HG03159 (cell line): Measurements from ENCODE around the gene RPN1.

Experiments used
- ATAC-seq: cut with Tn5 transposase; IDR thresholded peaks from one replicate; pipeline ENCODE4 v1.9.1; 2021; ENCODE audit warnings: mild to moderate bottlenecking, moderate library complexity; ENCODE audit not compliant: unreplicated experiment

The RPN1 gene

DNA sequence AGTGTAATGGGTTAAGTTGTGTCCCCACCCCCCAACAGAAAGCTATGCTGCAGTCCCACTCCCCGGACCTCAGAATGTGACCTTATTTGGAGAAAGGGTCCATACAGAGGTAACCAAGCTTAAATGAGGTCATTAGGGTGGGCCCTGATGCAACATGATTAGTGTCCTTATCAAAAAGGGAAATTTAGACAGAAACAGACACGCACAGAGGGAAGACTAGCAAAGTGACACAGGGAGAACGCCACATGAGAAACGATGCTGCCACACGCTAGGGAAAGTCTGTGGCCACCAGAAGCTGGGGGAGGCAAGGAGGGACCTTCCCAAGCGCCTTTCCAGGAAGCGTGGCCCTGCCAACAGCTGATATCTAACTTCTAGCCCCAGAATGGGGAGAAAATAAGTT is 65.4 kb downstream of the RPN1 start:
- ATAC-seq = no peak

DNA sequence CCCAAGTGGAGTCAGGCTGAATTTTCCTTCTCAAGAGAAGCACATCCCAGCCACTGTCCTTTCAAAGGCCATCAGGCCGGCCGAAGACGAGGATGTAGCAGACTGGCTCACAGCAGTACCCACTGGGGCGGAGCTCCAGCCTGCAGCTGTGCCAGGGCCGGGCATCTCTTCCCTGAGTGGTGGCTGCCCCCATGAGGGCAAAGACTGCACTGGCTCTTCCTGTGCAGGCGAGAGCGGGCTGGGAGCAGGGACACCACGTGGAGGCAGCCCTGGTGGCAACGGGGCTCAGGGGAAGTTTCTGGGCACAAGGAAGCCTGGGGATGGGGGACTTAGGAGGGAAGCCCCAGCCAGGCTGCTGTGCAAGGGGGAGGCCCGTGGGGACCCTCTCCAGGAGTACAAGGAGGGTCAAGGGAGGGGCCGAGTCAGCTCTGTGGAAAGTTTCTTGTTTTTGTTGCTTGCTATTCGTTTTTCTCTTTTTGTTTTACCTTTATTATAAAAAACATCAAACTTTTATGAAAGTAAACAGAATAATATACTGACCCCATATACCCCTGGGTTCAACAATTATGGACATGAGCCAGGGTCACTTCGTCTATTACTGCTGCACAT is 66.1 kb downstream of the RPN1 start:
- ATAC-seq = no peak

DNA sequence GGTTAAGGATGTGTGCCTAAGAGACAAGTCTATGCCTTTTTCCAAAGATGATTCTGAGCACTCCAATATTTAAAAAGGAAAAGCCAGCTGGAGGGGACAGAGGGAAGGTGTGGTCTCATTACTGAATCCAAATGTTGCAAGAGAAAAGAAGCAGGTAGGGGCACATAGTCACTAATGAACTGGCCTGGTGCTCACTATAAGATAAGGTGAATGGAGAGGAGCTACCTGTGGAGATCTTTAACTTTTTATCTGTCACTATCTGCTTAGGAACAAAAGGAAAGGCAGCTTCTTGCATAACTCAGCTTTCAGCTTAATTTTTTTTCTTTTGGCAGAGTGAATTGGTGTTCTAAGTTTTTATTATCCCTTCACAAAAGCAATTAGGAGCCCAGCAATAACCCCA is 69.1 kb downstream of the RPN1 start:
- no peak for ATAC-seq

DNA sequence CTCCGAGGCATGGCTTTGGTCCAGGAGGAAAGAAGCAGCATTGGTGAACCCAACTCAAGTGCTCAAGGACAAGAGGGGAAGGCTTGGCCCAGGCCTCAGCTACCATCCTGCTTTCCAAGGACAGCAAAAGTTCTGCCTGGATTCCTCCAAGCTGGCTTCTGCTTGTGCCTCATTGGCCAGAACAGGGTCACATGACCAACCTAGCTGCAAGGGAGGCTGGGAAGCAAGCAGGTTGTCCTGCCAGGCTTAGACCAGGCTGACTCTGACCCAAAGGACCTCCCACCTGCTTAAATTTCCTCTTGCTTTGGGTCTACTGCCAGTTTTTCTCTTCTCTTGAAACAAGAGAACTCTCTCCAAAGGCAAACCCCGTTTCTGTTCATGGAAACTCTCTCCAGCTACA is 70.7 kb downstream of the RPN1 start:
- no peak for ATAC-seq

DNA sequence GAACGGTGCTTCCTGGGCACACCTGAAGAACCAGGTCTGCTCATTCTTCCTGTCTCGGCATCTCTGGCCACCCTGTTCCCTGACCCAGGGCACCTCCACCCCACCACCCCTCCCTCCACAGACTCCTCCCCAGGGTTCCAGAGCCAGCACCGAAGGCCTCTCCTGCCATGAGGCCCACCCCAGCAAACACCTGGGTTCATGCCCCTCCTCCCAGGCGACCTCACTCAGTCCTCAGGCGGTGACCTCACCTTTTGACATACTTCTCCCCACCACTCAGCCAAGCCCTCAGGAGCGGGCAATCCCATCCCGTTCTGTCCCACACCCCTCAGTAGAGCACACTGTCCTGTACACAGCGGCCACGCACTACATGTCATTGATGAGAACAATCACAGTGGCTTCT is 72.3 kb downstream of the RPN1 start:
- ATAC-seq = no peak

DNA sequence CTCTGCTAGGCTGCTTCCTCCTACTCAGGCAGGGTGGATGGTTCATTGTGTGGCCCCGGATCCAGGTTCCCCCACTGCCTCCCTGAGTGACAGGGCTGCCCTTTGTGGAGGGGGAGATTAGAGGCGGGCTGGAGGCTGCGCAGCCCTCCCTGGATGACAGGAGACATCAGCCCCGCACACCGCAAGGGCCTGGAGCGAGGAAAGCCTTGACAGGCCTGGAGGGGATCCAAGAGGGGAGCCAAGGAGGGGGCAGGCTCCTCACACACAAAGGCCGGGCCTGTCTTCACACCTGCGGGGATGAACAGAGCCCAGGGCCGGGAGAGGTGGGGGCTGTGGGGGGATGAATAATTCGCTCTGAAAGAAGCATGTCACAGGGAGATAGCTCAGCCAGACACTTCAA is 72.9 kb downstream of the RPN1 start:
- ATAC-seq = no peak

DNA sequence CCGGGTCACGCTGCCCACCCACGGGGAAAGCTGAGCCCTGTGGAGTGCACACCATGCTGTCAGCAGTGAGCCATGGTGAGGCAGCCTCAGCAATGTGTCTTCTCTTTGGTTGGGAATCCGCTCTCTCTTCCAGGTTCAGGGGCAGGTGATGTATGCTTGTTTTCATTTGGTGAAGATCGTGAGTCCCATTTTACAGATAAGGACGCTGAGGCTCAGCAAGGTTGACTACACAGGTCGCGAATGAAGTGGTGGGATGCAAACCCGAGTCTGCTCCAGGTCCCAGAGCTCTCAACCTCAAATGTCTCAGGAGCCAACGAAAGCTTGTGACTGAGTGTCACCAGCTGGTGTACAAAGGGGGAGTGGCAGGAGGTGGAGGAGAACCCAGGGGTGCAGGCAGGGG is 74.3 kb downstream of the RPN1 start:
- no peak for ATAC-seq

DNA sequence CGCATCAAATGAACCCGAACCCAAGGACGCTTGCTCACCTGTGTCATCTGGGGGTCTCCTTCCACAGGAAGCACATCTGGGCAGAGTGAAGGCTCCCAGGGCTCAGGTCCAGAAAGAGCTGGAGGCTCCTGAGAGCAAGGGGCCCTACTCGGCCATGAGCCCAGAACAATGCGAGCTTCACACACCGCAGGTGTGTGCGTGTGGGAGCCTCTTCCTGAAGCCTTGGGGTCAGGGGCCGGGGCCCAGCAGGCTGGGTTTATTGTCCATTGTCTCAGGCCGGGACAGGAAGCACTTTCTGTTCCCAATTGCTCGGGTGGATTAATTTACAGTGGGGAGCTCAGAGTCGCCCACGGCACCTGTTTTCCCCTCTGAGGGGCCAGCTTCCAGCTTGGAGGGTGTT is 74.8 kb downstream of the RPN1 start:
- ATAC-seq = no peak

DNA sequence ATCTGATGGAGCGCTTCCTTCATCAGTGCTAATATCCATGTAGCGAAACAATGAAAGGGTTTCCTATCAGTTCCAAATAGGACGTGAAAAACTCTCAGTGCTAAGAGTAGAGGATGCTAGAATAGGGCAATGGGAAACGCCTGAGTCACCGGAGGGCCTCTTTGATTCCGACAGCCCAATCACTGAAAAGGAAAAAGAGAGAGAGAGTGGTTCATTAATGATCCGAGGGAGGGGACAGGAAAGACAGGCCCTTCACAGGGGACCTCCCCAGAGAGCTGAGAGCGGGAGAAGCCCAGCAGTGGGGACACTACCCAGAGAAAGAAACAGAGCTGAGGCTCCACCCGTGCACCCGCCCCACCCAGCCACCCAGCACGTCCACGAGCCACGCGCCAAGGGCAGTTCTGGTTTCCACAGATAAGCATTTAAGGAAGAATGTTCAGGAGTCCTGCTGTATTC is 76.9 kb downstream of the RPN1 start:
- no peak for ATAC-seq

DNA sequence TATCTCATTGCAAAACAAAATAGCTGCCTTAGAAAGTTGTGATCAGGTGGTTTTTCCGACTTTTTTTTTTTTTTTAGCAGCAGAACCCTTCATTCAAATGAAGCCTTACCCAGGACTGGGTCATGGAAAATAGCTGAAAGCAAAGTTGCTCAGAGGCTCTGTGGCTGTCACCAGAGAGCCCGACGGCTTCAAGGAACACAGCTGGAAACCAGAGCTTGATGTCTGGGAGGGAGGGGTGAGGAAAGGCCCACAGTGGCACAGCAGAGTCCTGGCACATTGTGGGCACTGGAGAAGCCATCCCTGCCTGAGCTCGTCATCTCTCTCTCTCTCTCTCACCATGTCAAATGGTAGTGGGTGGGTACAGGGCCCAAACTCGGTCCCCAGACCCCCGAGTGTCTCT is 77.5 kb downstream of the RPN1 start:
- ATAC-seq = no peak

DNA sequence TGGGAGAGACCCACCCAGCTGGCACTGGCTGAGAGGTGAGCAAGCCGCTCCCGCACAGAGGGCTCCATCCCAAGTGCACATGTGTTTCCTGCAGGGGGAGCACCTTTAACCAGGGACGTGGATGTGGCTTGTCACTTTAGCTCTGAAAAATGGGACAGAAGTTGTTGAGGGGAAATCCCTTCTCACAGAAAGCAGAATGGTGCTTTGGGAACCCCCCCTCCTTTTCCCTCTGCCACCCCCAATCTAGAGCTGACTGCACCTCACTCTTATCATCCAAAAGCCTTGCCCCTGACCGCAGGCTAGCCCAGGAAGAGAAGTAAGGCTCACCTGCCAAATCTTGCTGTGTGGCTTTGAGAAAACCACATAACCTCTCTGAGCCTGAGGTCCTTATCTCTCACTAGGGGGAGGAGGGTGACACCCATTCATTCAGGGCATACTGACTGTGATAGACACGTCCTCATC is 77.9 kb downstream of the RPN1 start:
- ATAC-seq = no peak

DNA sequence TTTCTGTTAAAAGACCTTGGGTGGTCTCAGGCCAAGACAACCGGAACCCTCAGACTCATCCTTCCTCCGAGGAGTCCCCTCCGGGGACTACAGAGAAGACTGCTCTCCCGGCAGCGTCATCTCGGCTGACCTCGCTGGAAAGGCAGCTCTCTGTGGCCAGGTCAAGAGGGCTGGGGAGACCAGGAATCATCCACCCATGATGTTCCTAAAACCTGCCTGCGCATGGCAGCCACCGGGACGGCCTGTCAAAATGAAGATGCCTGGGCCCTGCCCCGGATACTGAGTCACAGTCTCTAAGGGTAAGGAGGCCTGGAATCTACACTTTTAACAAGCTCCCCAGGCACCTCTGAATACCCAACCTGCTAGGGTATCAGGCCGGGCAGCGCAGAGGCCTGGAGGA is 78.6 kb downstream of the RPN1 start:
- no peak for ATAC-seq
